ENCODE measurements around the gene DOK3.

DNA sequence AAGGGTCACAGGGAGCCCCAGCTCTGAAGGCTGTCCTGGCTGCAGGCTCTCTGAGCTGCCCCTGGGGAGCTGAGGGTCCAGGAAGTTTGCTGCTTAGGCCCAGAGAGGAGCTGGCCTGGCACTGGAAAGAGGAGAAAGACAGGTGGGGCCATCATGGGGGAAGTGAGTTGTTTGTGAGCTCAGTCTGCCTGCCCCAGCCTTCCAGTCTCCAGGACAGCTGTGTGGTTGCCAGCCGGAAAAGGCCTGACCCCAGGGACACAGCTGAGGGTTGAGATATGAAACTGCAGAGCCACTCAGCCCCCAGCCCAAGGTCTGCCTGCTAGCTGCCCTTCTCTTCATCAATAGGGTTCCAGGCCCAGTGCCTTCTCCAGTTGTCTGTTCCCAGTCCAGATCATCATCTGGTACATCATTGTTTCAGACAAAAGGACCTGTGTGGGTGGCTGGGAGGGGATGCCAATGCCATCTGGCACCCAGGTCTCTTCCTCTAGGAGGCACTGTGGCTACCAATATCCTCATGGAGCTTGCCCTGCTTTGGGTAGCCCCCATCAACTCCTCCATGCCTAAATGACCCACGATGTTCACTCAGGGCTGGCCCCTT, 11.4 kb upstream of the DOK3 start:
- TF ChIP-seq CTCF (IDR thresholded peaks at IDR 0.05; ENCODE audit: borderline replicate concordance, extremely low read depth, low read length, poor library complexity, severe bottlenecking) (peak; percentile 31), EZH2 (IDR thresholded peaks at IDR 0.05; ENCODE audit: borderline replicate concordance, low read depth, low read length, severe bottlenecking) (no peak)

Measured in DND-41 (cell line).